ENCODE results near the gene XYLT1. TPM values are rescaled to one million over a fixed set of nuclear protein-coding genes. Genes with fewer than 3 reads are reported as not detected.

XYLT1 gene
- total and polyA plus RNA-seq, 2 of the 8 experiments (the other 6 are each of a cell fraction or from before 2014, with no cell fraction given), result 6.6 to 25.4 TPM

DNA sequence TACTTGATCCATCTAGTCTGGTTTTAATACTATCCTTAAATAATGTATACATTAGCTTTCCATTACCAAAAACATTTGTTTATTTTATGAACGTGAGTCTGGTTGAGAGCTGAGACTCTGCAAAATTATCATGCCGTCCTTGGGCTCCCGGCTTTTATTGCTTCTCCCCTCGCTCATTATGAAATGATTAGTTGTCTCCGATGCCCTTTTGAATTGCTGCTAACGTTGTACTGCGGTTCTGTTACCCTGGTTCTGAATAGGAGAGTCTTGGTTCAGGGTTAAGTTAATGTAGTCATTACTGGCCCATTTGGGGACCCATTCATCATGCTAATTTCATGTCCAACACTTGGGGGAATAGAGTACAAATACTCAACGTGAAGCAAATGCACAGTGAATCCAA, 12.8 kb downstream of the XYLT1 start:
- 87% methylated on average over 8 of the region's 8 CpGs; no CpG with 5 or more reads in 1 of the 2 experiments for WGBS, 2 experiments (ENCODE audit: extremely low coverage in 1 of 2, insufficient coverage in 1 of 2, insufficient read length in 1 of 2, insufficient replicate concordance in 2 of 2, low coverage in 1 of 2, low lambda C conversion rate in 2 of 2, missing lambda C conversion rate in 1 of 2)
- H3K4me3 ChIP-seq (ENCODE audit: extremely low read depth in 1 of 4, insufficient read depth in 2 of 4, low read depth in 3 of 4, low read length in 4 of 4), result no peak overlapping the region
- CTCF ChIA-PET (ENCODE audit: partially characterized antibody), result interaction anchor here (1.3 kb wide), 1 partner anchor 11 kb away, joined by 3 read pairs; no protein-coding TSS in a partner anchor
- no peak for TF ChIP-seq SP2 (IDR thresholded peaks at IDR 0.05; ENCODE audit: low read length)
- TF ChIP-seq, protein P1, sequence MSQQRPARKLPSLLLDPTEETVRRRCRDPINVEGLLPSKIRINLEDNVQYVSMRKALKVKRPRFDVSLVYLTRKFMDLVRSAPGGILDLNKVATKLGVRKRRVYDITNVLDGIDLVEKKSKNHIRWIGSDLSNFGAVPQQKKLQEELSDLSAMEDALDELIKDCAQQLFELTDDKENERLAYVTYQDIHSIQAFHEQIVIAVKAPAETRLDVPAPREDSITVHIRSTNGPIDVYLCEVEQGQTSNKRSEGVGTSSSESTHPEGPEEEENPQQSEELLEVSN (IDR thresholded peaks at IDR 0.05), result no peak
- TF ChIP-seq KDM1A (IDR thresholded peaks at IDR 0.05; ENCODE audit: borderline replicate concordance, low read length), result no peak
- TF ChIP-seq BCL11A (IDR thresholded peaks at IDR 0.05; ENCODE audit: low read depth in 2 of 2, low read length in 2 of 2), result no peak
- TF ChIP-seq CHD2 (IDR thresholded peaks at IDR 0.05; ENCODE audit: low read length), result no peak
- no peak for TF ChIP-seq SP4 (IDR thresholded peaks at IDR 0.05; ENCODE audit: low read length)
- no peak for TF ChIP-seq HDAC6 (IDR thresholded peaks at IDR 0.05; ENCODE audit: low read depth, low read length)
- no peak for TF ChIP-seq TBP (IDR thresholded peaks at IDR 0.05; ENCODE audit: low read depth, low read length)
- no peak for TF ChIP-seq BACH1 (IDR thresholded peaks at IDR 0.05; ENCODE audit: low read length)

More for the DNA sequence above, 12.8 kb downstream of the XYLT1 start:
- Histone ChIP-seq H2AK5ac (ENCODE audit: low read depth, low read length) (no peak overlapping the region), H4K8ac (ENCODE audit: extremely low read depth, insufficient read depth, low read length) (no peak overlapping the region), H2BK120ac (replicated peaks; ENCODE audit: low read depth, low read length) (no peak overlapping the region), H3K27ac (ENCODE audit: low read depth, low read length) (no peak overlapping the region), H3K4me2 (ENCODE audit: insufficient read depth in 1 of 2, low read depth in 2 of 2, low read length in 2 of 2) (no peak overlapping the region), H3K23ac (ENCODE audit: insufficient read length) (no peak overlapping the region), H3K9me3 (ENCODE audit: insufficient read depth in 2 of 2, low read depth in 1 of 2, low read length in 1 of 2) (no peaks in the 10 kb centered on the region), H2BK5ac (ENCODE audit: low read depth, low read length) (no peak overlapping the region), H3K14ac (ENCODE audit: insufficient read length) (no peak overlapping the region), H2AFZ (ENCODE audit: low read length) (no peak overlapping the region), H4K5ac (ENCODE audit: insufficient read length, low read depth, low read length) (no peak overlapping the region), H3K79me1 (ENCODE audit: low read depth, low read length) (peaks cover 19% of the 10 kb centered on the region), H3K79me2 (ENCODE audit: control insufficient read depth in 1 of 2, insufficient read depth in 2 of 2, low read length in 2 of 2) (peaks cover 0 to 63% of the 10 kb centered on the region in 2 experiments; a peak in 3 of 4 replicates), H3K56ac (replicated peaks; ENCODE audit: insufficient read length, low read depth, low read length) (no peak overlapping the region), H3K27me3 (replicated peaks in 1 of 4; ENCODE audit: control insufficient read depth in 3 of 4, extremely low read depth in 1 of 4, insufficient read depth in 3 of 4, low read length in 3 of 4) (no peaks in the 10 kb centered on the region), H3K4me1 (replicated peaks in 1 of 4; ENCODE audit: control insufficient read depth in 3 of 4, insufficient read depth in 4 of 4, low read length in 3 of 4) (peaks cover 3 to 27% (median 12%) of the 10 kb centered on the region in 4 experiments; a peak in 6 of 7 replicates), H3K4ac (replicated peaks; ENCODE audit: insufficient read length, low read depth, low read length) (no peak overlapping the region), H3K23me2 (ENCODE audit: low read depth, low read length) (no peaks in the 10 kb centered on the region; the same call in 1 of the 2 replicates), H3K36me3 (ENCODE audit: control insufficient read depth in 2 of 4, insufficient read depth in 4 of 4, low read length in 3 of 4) (no peaks in the 10 kb centered on the region), H2BK20ac (ENCODE audit: low read length) (no peak overlapping the region), H3K18ac (ENCODE audit: extremely low read depth, low read length) (no peak overlapping the region), H4K91ac (replicated peaks; ENCODE audit: insufficient read length, low read length) (no peak overlapping the region), H3K9ac (replicated peaks in 1 of 4; ENCODE audit: extremely low read depth in 1 of 4, low read depth in 3 of 4, low read length in 3 of 4) (no peak overlapping the region; a peak in 1 of 7 replicates), H2BK12ac (ENCODE audit: low read depth, low read length) (no peak overlapping the region), H4K20me1 (replicated peaks in 1 of 2; ENCODE audit: control insufficient read depth in 1 of 2, insufficient read depth in 2 of 2, low read length in 2 of 2) (peaks cover 0 to 3% of the 10 kb centered on the region in 2 experiments), H2BK15ac (ENCODE audit: low read length) (no peak overlapping the region)
- FAIRE-seq, result no peak
- no peak for DNase-seq (ENCODE audit: low read depth in 1 of 2, low spot score in 2 of 2)
- POLR2A ChIA-PET (ENCODE audit: partially characterized antibody), result interaction anchor here (1.2 to 1.3 kb wide), 2 partner anchors 8 to 11 kb away, joined by 3 to 4 read pairs; no protein-coding TSS in a partner anchor

All from H1 (cell line).